ENCODE data around the gene HLA-DRB1. TPM values are rescaled to one million over a fixed set of nuclear protein-coding genes. Genes with fewer than 3 reads are reported as not detected.
"Not testable (repeated sequence)": the region's sequence is repeated elsewhere in the genome, so short reads cannot be mapped to it uniquely, and the experiment has no call there.

HLA-DRB1 gene
- total and polyA plus RNA-seq, 9 donors = 16.4 to 136 (median 62.1) TPM

- intact Hi-C loops (cut with DNase I) = loop anchor here in 1 of 4 donors (10.0 kb wide), 1 partner anchor 49 kb away; the partner anchor contains the start of gene HLA-DRB5
- TF ChIP-seq EP300 (IDR thresholded peaks at IDR 0.05) (no peak), CTCF (IDR thresholded peaks at IDR 0.05) (no peak), POLR2A (IDR thresholded peaks at IDR 0.05) (no peak)
- H3K4me1 ChIP-seq (ENCODE audit: insufficient read depth) = no peaks in the 10 kb centered on the region
These were observed 6.1 kb downstream of the HLA-DRB1 start for GRCh38 chr6:32583527-32583898.

GRCh38 chr6:32581315-32582095 lies 8.1 kb downstream of the HLA-DRB1 start:
- Histone ChIP-seq H3K27ac (no peak overlapping the region), H3K9me3 (no peaks in the 10 kb centered on the region), H3K4me3 (no peak overlapping the region), H3K36me3 (no peaks in the 10 kb centered on the region), H3K27me3 (no peaks in the 10 kb centered on the region), H3K4me1 (ENCODE audit: insufficient read depth) (no peaks in the 10 kb centered on the region)
- TF ChIP-seq EP300 (IDR thresholded peaks at IDR 0.05) (no peak), POLR2A (IDR thresholded peaks at IDR 0.05) (no peak), CTCF (IDR thresholded peaks at IDR 0.05) (no peak)
- intact Hi-C loops (cut with DNase I) = loop anchor here in 1 of 4 donors (10.0 kb wide), 1 partner anchor 47 kb away; the partner anchor contains the start of gene HLA-DRB5
- 28 to 61% (median 29%) methylated on average over 8 of the region's 8 CpGs for WGBS, 3 donors
- no peak for DNase-seq

More at GRCh38 chr6:32583527-32583898, 6.1 kb downstream of the HLA-DRB1 start:
- no peaks in the 10 kb centered on the region for H3K27me3 ChIP-seq
- H3K9me3 ChIP-seq = no peaks in the 10 kb centered on the region
- no peaks in the 10 kb centered on the region for H3K36me3 ChIP-seq
- WGBS, 3 donors = 0 to 14% (median 4%) methylated on average over 2 of the region's 2 CpGs
- H3K27ac ChIP-seq = no peak overlapping the region
- no peak overlapping the region for H3K4me3 ChIP-seq
- DNase-seq = no peak

- no peak for DNase-seq
- TF ChIP-seq EP300 (IDR thresholded peaks at IDR 0.05) (no peak), POLR2A (IDR thresholded peaks at IDR 0.05) (no peak), CTCF (IDR thresholded peaks at IDR 0.05) (no peak)
- no peaks in the 10 kb centered on the region for H3K4me1 ChIP-seq (ENCODE audit: insufficient read depth)
- H3K4me3 ChIP-seq = no peak overlapping the region
- no peaks in the 10 kb centered on the region for H3K9me3 ChIP-seq
- no peaks in the 10 kb centered on the region for H3K27me3 ChIP-seq
- intact Hi-C loops (cut with DNase I) = loop anchor here in 1 of 4 donors (10.0 kb wide), 1 partner anchor 46 kb away; the partner anchor contains the start of gene HLA-DRB5
- H3K27ac ChIP-seq = no peak overlapping the region
- no peaks in the 10 kb centered on the region for H3K36me3 ChIP-seq
- 78 to 85% (median 82%) methylated on average over 4 of the region's 4 CpGs for WGBS, 3 donors
These were observed 9.1 kb downstream of the HLA-DRB1 start for GRCh38 chr6:32580593-32580992.

GRCh38 chr6:32578962-32579361 lies 10.7 kb downstream of the HLA-DRB1 start:
- Histone ChIP-seq H3K27me3 (no peaks in the 10 kb centered on the region), H3K4me3 (no peak overlapping the region), H3K27ac (no peak overlapping the region), H3K4me1 (ENCODE audit: insufficient read depth) (no peaks in the 10 kb centered on the region), H3K36me3 (no peaks in the 10 kb centered on the region), H3K9me3 (no peaks in the 10 kb centered on the region)
- 0 to 53% (median 0%) methylated on average over 3 of the region's 3 CpGs for WGBS, 3 donors
- DNase-seq = no peak
- intact Hi-C loops (cut with DNase I) = loop anchor here in 1 of 4 donors (10.0 kb wide), 1 partner anchor 64 kb away; no protein-coding TSS in a partner anchor
- no peak for TF ChIP-seq EP300 (IDR thresholded peaks at IDR 0.05)
- TF ChIP-seq POLR2A (IDR thresholded peaks at IDR 0.05) = no peak
- no peak for TF ChIP-seq CTCF (IDR thresholded peaks at IDR 0.05)

- H3K9me3 ChIP-seq; H3K4me1 ChIP-seq (ENCODE audit: insufficient read depth); DNase-seq; H3K27ac ChIP-seq; H3K36me3 ChIP-seq; H3K27me3 ChIP-seq; H3K4me3 ChIP-seq: not testable (repeated sequence)
- 13 to 63% (median 21%) methylated on average over 5 of the region's 5 CpGs for WGBS, 3 donors
- intact Hi-C loops (cut with DNase I) = loop anchor here in 1 of 4 donors (10.0 kb wide), 1 partner anchor 63 kb away; no protein-coding TSS in a partner anchor
These were observed 12.2 kb downstream of the HLA-DRB1 start for GRCh38 chr6:32577493-32577892.
